ENCODE data around the gene KRT83. TPM values are rescaled to one million over a fixed set of nuclear protein-coding genes. Genes with fewer than 3 reads are reported as not detected.

KRT83 gene
- total RNA-seq, 6 experiments from 2014 or later, result not detected

DNA sequence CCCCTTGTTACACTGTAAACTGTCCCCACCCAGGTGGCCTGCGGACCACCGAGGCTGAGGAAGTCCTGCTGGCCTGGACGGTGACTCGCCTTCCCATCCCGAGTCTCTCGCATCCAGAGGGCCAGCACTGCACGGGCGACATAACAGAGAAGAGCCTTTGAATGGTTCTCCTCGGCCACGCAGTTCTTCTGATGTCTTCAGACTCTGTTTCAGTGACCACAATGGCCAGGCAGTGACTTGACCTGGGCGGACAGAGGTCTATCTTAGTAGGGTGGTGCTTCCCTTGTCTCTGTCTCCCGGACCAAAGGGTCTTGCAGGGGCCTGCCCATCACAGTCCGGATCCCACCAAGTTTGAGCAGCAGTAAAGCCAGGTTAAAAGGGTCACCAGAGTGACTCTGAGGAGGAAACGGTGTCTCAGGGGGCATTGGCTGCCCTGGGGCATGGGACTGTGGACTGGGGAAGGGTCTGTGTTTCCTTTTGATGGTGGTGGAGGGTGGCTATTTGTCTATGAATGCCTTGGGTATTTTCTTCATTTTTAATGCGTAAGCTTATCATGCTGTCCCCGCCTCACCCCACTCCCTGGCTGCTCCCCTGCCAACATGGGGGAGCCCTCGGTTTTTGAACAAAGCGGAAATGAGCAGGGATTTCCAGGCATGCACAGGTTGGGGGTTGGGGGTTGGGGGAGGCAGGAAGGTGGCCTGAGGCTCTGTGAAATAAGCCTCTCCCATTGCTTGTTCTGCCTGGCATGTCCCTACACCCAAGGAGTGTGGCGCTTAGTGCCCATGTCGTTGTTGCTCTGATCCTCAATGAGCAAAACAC lies 35.8 kb upstream of the KRT83 start:
- DNase-seq, result no peak

GRCh38 chr12:52356031-52356761 lies 35.0 kb upstream of the KRT83 start:
- no peak for TF ChIP-seq CTCF (IDR thresholded peaks at IDR 0.05)
- Mint-ChIP-seq H3K27me3 (ENCODE audit: insufficient read depth) (peaks cover 30% of the 10 kb centered on the region), H3K4me3 (no peak overlapping the region), H3K9me3 (no peaks in the 10 kb centered on the region), H3K36me3 (ENCODE audit: low read depth) (no peaks in the 10 kb centered on the region), H3K27ac (no peak overlapping the region), H3K4me1 (ENCODE audit: low read depth) (peaks cover 10% of the 10 kb centered on the region)
- DNase-seq, result no peak

More for the DNA sequence above, 35.8 kb upstream of the KRT83 start:
- Mint-ChIP-seq H3K27me3 (ENCODE audit: insufficient read depth) (peaks cover 35% of the 10 kb centered on the region), H3K4me3 (no peak overlapping the region), H3K4me1 (ENCODE audit: low read depth) (peaks cover 10% of the 10 kb centered on the region), H3K27ac (no peak overlapping the region), H3K9me3 (no peaks in the 10 kb centered on the region), H3K36me3 (ENCODE audit: low read depth) (no peaks in the 10 kb centered on the region)
- no peak for TF ChIP-seq CTCF (IDR thresholded peaks at IDR 0.05)

DNA sequence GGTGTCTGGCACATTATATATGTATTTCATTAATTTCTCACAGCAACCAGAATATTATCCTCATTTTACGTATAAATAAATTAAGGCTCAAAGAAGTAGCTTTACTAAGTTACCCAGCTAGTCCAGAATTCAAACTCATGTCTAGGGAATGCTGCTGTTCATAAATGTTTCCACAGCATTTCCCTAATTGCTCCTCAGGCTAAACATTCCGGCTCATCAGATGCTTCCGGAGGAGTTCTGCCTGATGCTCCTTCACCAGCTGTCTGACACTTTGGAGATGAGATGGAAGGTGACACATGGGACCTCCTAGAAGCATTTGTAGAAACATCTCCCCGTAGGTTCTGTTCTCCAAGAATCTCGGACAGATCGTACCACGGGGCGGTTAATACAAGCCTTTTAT lies 34.0 kb upstream of the KRT83 start:
- Mint-ChIP-seq H3K9me3 (no peaks in the 10 kb centered on the region), H3K36me3 (ENCODE audit: low read depth) (no peaks in the 10 kb centered on the region), H3K27me3 (ENCODE audit: insufficient read depth) (peaks cover 32% of the 10 kb centered on the region)

DNA sequence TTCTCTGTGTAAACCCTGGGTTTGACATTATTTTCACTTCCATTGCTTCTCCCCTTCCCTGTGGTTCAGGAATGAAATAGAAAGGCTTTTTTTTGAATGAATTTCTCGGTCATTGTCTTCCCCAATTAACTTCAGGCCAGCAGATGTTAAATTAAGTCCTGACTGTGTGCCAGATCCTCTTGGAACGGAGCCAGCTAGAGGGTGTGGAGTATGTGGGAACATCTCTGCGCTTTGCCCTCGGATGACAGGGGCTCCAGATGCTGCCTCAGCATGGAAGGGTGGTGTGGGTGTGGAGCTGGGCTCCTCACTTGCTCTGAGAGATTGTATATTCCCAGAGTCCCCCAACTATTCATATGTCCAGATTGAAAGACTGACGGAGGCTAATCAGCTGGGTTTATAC lies 33.0 kb upstream of the KRT83 start:
- Mint-ChIP-seq H3K9me3 (no peaks in the 10 kb centered on the region), H3K27me3 (ENCODE audit: insufficient read depth) (peaks cover 25% of the 10 kb centered on the region), H3K27ac (no peak overlapping the region), H3K36me3 (ENCODE audit: low read depth) (no peaks in the 10 kb centered on the region), H3K4me3 (no peak overlapping the region), H3K4me1 (ENCODE audit: low read depth) (peaks cover 14% of the 10 kb centered on the region)
- DNase-seq, result no peak
- TF ChIP-seq CTCF (IDR thresholded peaks at IDR 0.05), result no peak

More for the DNA sequence above, 34.0 kb upstream of the KRT83 start:
- TF ChIP-seq CTCF (IDR thresholded peaks at IDR 0.05), result no peak
- Mint-ChIP-seq H3K4me1 (ENCODE audit: low read depth) (peaks cover 10% of the 10 kb centered on the region), H3K27ac (no peak overlapping the region), H3K4me3 (no peak overlapping the region)
- peak; percentile 15 for DNase-seq

DNA sequence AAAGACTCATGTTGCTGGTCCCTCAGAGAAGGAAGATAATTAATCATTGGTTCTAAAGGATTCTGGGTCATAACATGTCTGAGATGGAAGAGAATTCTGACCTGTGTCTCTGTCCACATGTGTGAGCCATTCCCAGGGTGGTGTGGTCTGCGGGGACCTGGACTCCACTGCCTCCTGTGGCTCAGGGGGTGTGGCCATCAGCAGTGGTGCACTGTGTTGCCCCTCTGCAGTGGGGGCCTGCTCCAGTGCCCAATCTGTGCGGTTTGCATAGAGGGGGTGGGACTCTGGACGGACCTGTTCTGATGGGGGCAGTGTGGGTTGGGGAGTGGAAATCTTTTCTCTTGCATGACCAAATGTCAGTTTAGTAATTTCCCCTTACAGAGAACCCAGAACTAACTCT lies 32.6 kb upstream of the KRT83 start:
- Mint-ChIP-seq H3K4me3 (no peak overlapping the region), H3K4me1 (ENCODE audit: low read depth) (peaks cover 17% of the 10 kb centered on the region), H3K27me3 (ENCODE audit: insufficient read depth) (peaks cover 24% of the 10 kb centered on the region), H3K36me3 (ENCODE audit: low read depth) (no peaks in the 10 kb centered on the region), H3K9me3 (no peaks in the 10 kb centered on the region), H3K27ac (no peak overlapping the region)
- no peak for TF ChIP-seq CTCF (IDR thresholded peaks at IDR 0.05)
- DNase-seq, result no peak
